Vagina (tissue), 2 donors: ENCODE data around the gene SLC12A7.

Experiments
- CTCF ChIP-seq, 3 experiments: fragments of 450-650 bp in 2 of 3; fragments of 200-600 bp in 1 of 3; sonication (generic) in 1 of 3; IDR thresholded peaks; one replicate each; pipeline ENCODE4 v1.5.1; 2017 to 2019; ENCODE audit warnings: antibody characterized with exemption in 3 of 3, mild to moderate bottlenecking in 2 of 3, moderate library complexity in 2 of 3
- POLR2A ChIP-seq, 2 donors: fragments of 450-650 bp; IDR thresholded peaks; one replicate each; pipeline ENCODE4 v1.6.1; 2017; ENCODE audit warnings: antibody characterized with exemption in 2 of 2, mild to moderate bottlenecking in 2 of 2, moderate library complexity in 2 of 2
- POLR2AphosphoS5 ChIP-seq, 2 donors: sonication (generic); formaldehyde crosslinking; IDR thresholded peaks; one replicate each; pipeline ENCODE4 v1.9.0; 2017; ENCODE audit warnings: antibody characterized with exemption in 2 of 2, mild to moderate bottlenecking in 2 of 2, low read depth in 1 of 2; ENCODE audit not compliant: insufficient read depth in 1 of 2

GRCh38 chr5:1058083-1058945 lies 53.5 kb downstream of the SLC12A7 start:
- no peak for TF ChIP-seq CTCF (IDR thresholded peaks at IDR 0.05)
- no peak for TF ChIP-seq POLR2AphosphoS5 (IDR thresholded peaks at IDR 0.05; ENCODE audit: insufficient read depth in 1 of 2, low read depth in 1 of 2)
- TF ChIP-seq POLR2A (IDR thresholded peaks at IDR 0.05): no peak
